Mesendoderm (in vitro differentiated cells): ENCODE results near the gene AP2A2.

Experiments used
- DNase-seq: peaks from one replicate; pipeline ENCODE4 v3.0.0; 2013
- H2AK5ac ChIP-seq: 2 replicates; pipeline ENCODE4 v1.6.1; 2013; ENCODE audit warnings: low read length, inconsistent platforms
- H2BK120ac ChIP-seq: 2 replicates; pipeline ENCODE4 v1.6.1; 2013; ENCODE audit warnings: low read depth, mild to moderate bottlenecking, low read length, moderate library complexity, mixed read lengths
- H2BK15ac ChIP-seq: replicated peaks from 2 replicates; pipeline ENCODE4 v1.6.1; 2013; ENCODE audit warnings: low read depth, mild to moderate bottlenecking, moderate library complexity
- H2BK5ac ChIP-seq: 2 replicates; pipeline ENCODE4 v1.6.1; 2013; ENCODE audit warnings: low read length, inconsistent platforms
- H3K18ac ChIP-seq: 2 replicates; pipeline ENCODE4 v1.6.1; 2013; ENCODE audit warnings: mild to moderate bottlenecking, low read length, mixed read lengths
- H3K23ac ChIP-seq: one replicate; pipeline ENCODE4 v1.6.1; 2013; ENCODE audit warnings: low read length
- H3K27ac ChIP-seq: 2 replicates; pipeline ENCODE4 v1.5.1; 2013; ENCODE audit warnings: low read depth, mild to moderate bottlenecking, inconsistent platforms, low read length, moderate library complexity
- H3K27me3 ChIP-seq: 2 replicates; pipeline ENCODE4 v1.6.1; 2013; ENCODE audit warnings: low read length, control low read depth, mild to moderate bottlenecking, inconsistent platforms; ENCODE audit not compliant: insufficient read depth, poor library complexity
- H3K36me3 ChIP-seq: 2 replicates; pipeline ENCODE4 v1.6.1; 2013; ENCODE audit warnings: low read length, inconsistent platforms; ENCODE audit not compliant: control insufficient read depth, insufficient read depth
- H3K4ac ChIP-seq: one replicate; pipeline ENCODE4 v1.6.1; 2013; ENCODE audit warnings: low read depth, mild to moderate bottlenecking, low read length, moderate library complexity
- H3K4me1 ChIP-seq: 2 replicates; pipeline ENCODE4 v1.6.1; 2013; ENCODE audit warnings: low read depth, low read length, inconsistent platforms; ENCODE audit not compliant: control insufficient read depth
- H3K4me2 ChIP-seq: 2 replicates; pipeline ENCODE4 v1.6.1; 2013; ENCODE audit warnings: low read length
- H3K4me3 ChIP-seq: 2 replicates; pipeline ENCODE4 v1.5.1; 2013; ENCODE audit warnings: mild to moderate bottlenecking, low read length
- H3K56ac ChIP-seq: one replicate; pipeline ENCODE4 v1.6.1; 2013; ENCODE audit warnings: low read length
- H3K79me1 ChIP-seq: 2 replicates; pipeline ENCODE4 v1.6.1; 2013; ENCODE audit warnings: low read length, inconsistent platforms
- H3K79me2 ChIP-seq: 2 replicates; pipeline ENCODE4 v1.6.1; 2013; ENCODE audit warnings: mild to moderate bottlenecking, low read length; ENCODE audit not compliant: control insufficient read depth, insufficient read depth
- H3K9ac ChIP-seq: 2 replicates; pipeline ENCODE4 v1.6.1; 2013; ENCODE audit warnings: low read length, inconsistent platforms
- H4K5ac ChIP-seq: one replicate; pipeline ENCODE4 v1.6.1; 2013; ENCODE audit warnings: low read length
- H4K8ac ChIP-seq: one replicate; pipeline ENCODE4 v1.6.1; 2013; ENCODE audit warnings: low read depth, mild to moderate bottlenecking, control low read depth, low read length, moderate library complexity
- WGBS: extraction: QIAGEN DNeasy Blood & Tissue Kit; methylation state at CpG from one replicate; pipeline ENCODE4 v1.1.7; 2013; ENCODE audit warnings: low lambda C conversion rate, missing lambda C conversion rate; ENCODE audit not compliant: insufficient coverage; ENCODE audit errors: extremely low coverage; 5-methylcytosine and 5-hydroxymethylcytosine counted together

Gene AP2A2

DNA sequence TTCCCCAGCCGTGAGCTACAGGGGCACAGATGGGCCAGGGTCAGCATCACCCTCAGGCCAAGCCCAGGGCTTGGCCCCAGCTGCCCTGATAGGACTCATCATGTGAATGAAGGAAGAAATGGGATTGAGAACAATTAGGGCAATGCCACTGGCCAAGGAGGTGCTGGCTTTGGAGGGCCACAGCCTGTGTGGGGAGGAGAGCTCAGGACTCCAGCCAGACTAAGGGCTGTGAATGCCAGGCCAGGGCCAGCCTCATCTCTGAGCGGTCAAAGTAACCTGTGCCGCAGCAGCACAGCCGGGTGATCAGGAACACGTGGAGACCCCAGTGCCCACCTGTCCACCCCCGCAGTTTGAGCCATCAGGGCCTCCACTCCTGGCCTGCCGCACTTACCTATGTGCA is 25.1 kb upstream of the AP2A2 start:
- Histone ChIP-seq H2BK15ac (no peak overlapping the region), H3K79me2 (no peaks in the 10 kb centered on the region), H2BK5ac (no peak overlapping the region), H3K56ac (no peak overlapping the region), H3K23ac (no peak overlapping the region), H3K18ac (no peak overlapping the region), H3K4me1 (no peaks in the 10 kb centered on the region), H3K4ac (no peak overlapping the region), H2BK120ac (no peak overlapping the region), H4K8ac (no peak overlapping the region), H4K5ac (no peak overlapping the region), H2AK5ac (no peak overlapping the region), H3K79me1 (no peaks in the 10 kb centered on the region), H3K27ac (no peak overlapping the region), H3K4me3 (no peak overlapping the region), H3K4me2 (no peak overlapping the region), H3K9ac (no peak overlapping the region), H3K36me3 (peaks cover 13% of the 10 kb centered on the region), H3K27me3 (no peaks in the 10 kb centered on the region)
- no CpG with 5 or more reads among the region's 7 CpGs for WGBS
- DNase-seq: no peak

- H2BK5ac ChIP-seq: no peak overlapping the region
- peaks cover 13% of the 10 kb centered on the region for H3K36me3 ChIP-seq
Measured at GRCh38 chr11:901452-902061, 24.1 kb upstream of the AP2A2 start.

DNA sequence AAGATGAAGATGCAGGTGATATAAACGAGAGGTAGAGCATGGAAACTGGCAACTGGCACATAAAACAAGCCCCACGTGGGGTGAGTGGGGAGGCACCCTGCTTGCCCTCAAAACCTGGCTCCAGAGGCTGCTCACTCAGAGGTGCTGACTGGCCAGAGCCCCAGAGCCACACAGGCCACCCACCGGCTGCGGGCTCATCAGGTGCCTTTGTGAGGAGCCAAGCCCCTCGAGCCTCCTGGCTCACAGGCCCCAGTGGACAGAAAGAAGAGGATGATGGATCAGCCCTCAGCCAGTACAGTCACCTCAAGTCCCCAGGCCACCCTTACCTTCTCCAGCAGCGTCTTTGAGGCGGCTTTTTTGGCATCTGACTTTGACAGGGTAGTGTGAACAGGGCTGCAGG is 21.3 kb upstream of the AP2A2 start:
- Histone ChIP-seq H3K4ac (no peak overlapping the region), H2BK120ac (no peak overlapping the region), H4K8ac (no peak overlapping the region), H3K4me1 (no peaks in the 10 kb centered on the region), H3K79me2 (peaks cover 13% of the 10 kb centered on the region), H3K79me1 (peaks cover 13% of the 10 kb centered on the region), H3K27ac (no peak overlapping the region), H4K5ac (no peak overlapping the region), H3K18ac (no peak overlapping the region), H3K9ac (no peak overlapping the region), H3K23ac (no peak overlapping the region), H3K4me2 (no peak overlapping the region), H2AK5ac (no peak overlapping the region), H3K27me3 (no peaks in the 10 kb centered on the region), H2BK15ac (no peak overlapping the region), H2BK5ac (no peak overlapping the region), H3K56ac (no peak overlapping the region), H3K4me3 (no peak overlapping the region), H3K36me3 (peaks cover 13% of the 10 kb centered on the region)
- no CpG with 5 or more reads among the region's 7 CpGs for WGBS
- DNase-seq: no peak

More at GRCh38 chr11:901452-902061, 24.1 kb upstream of the AP2A2 start:
- no peak for DNase-seq
- Histone ChIP-seq H3K79me1 (no peaks in the 10 kb centered on the region), H3K27ac (no peak overlapping the region), H3K4me2 (no peak overlapping the region), H3K27me3 (no peaks in the 10 kb centered on the region), H2AK5ac (no peak overlapping the region), H3K56ac (no peak overlapping the region), H3K4ac (no peak overlapping the region), H2BK120ac (no peak overlapping the region), H3K18ac (no peak overlapping the region), H4K5ac (no peak overlapping the region), H3K23ac (no peak overlapping the region), H3K79me2 (no peaks in the 10 kb centered on the region), H3K9ac (no peak overlapping the region), H2BK15ac (no peak overlapping the region), H3K4me3 (no peak overlapping the region), H3K4me1 (no peaks in the 10 kb centered on the region), H4K8ac (no peak overlapping the region)
- WGBS: 100% methylated on average over 1 of the region's 19 CpGs

- H3K36me3 ChIP-seq: peaks cover 13% of the 10 kb centered on the region
Measured at GRCh38 chr11:905952-906351, 19.7 kb upstream of the AP2A2 start.

GRCh38 chr11:907668-908067 is 18.0 kb upstream of the AP2A2 start:
- Histone ChIP-seq H2BK120ac (no peak overlapping the region), H3K9ac (no peak overlapping the region), H3K79me2 (peaks cover 24% of the 10 kb centered on the region), H3K4me3 (no peak overlapping the region), H3K56ac (no peak overlapping the region), H3K18ac (no peak overlapping the region), H2BK5ac (no peak overlapping the region), H2AK5ac (no peak overlapping the region), H4K8ac (no peak overlapping the region), H3K4me2 (no peak overlapping the region), H3K27ac (no peak overlapping the region), H3K4me1 (peaks cover 2% of the 10 kb centered on the region), H3K4ac (no peak overlapping the region), H3K79me1 (peaks cover 17% of the 10 kb centered on the region), H3K23ac (no peak overlapping the region), H2BK15ac (no peak overlapping the region), H4K5ac (no peak overlapping the region), H3K36me3 (peaks cover 9% of the 10 kb centered on the region), H3K27me3 (no peaks in the 10 kb centered on the region)
- DNase-seq: no peak
- WGBS: no CpG with 5 or more reads among the region's 2 CpGs

More at GRCh38 chr11:905952-906351, 19.7 kb upstream of the AP2A2 start:
- Histone ChIP-seq H4K8ac (no peak overlapping the region), H3K4me3 (no peak overlapping the region), H3K18ac (no peak overlapping the region), H2BK15ac (no peak overlapping the region), H3K27ac (no peak overlapping the region), H3K4me2 (no peak overlapping the region), H3K9ac (no peak overlapping the region), H3K27me3 (no peaks in the 10 kb centered on the region), H3K79me2 (peaks cover 24% of the 10 kb centered on the region), H2BK5ac (no peak overlapping the region), H3K4me1 (no peaks in the 10 kb centered on the region), H2AK5ac (no peak overlapping the region), H4K5ac (no peak overlapping the region), H2BK120ac (no peak overlapping the region), H3K79me1 (peaks cover 17% of the 10 kb centered on the region), H3K4ac (no peak overlapping the region), H3K56ac (no peak overlapping the region), H3K23ac (no peak overlapping the region)
- DNase-seq: no peak
- WGBS: no CpG with 5 or more reads among the region's 7 CpGs

- Histone ChIP-seq H3K9ac (no peak overlapping the region), H3K27ac (no peak overlapping the region), H3K79me1 (peaks cover 17% of the 10 kb centered on the region), H3K79me2 (peaks cover 24% of the 10 kb centered on the region), H3K18ac (no peak overlapping the region), H2BK15ac (no peak overlapping the region), H3K4me2 (no peak overlapping the region), H3K56ac (no peak overlapping the region), H4K8ac (no peak overlapping the region), H3K4me1 (peaks cover 2% of the 10 kb centered on the region), H2BK5ac (no peak overlapping the region), H2AK5ac (no peak overlapping the region), H3K27me3 (no peaks in the 10 kb centered on the region), H2BK120ac (no peak overlapping the region), H4K5ac (no peak overlapping the region), H3K23ac (no peak overlapping the region), H3K4me3 (no peak overlapping the region), H3K36me3 (peaks cover 4% of the 10 kb centered on the region), H3K4ac (no peak overlapping the region)
- no peak for DNase-seq
- WGBS: no CpG with 5 or more reads among the region's 5 CpGs
Measured at GRCh38 chr11:908273-908672, 17.4 kb upstream of the AP2A2 start.
